MM.1S (cell line): ENCODE measurements around the gene RPL18A.

Experiments
- DNase-seq: peaks from one replicate; pipeline ENCODE4 v3.0.0-alpha.2; 2015
- H2AFZ ChIP-seq: fragments of 300-600 bp; sonication (generic); 2 replicates; pipeline ENCODE4 v1.6.0; 2016; ENCODE audit warnings: antibody characterized with exemption, low read length
- H3F3A ChIP-seq: fragments of 300-600 bp; sonication (generic); 2 replicates; pipeline ENCODE4 v1.6.1; 2016; ENCODE audit warnings: mild to moderate bottlenecking, antibody characterized with exemption, low read length, moderate library complexity, mixed read lengths; ENCODE audit not compliant: insufficient read depth
- H3K27ac ChIP-seq: fragments of 300-600 bp; sonication (generic); 2 replicates; pipeline ENCODE4 v1.5.1; 2016; ENCODE audit warnings: mild to moderate bottlenecking, low read length
- H3K27me3 ChIP-seq: fragments of 300-600 bp; sonication (generic); replicated peaks from 2 replicates; pipeline ENCODE4 v1.6.0; 2016; ENCODE audit warnings: low read length; ENCODE audit not compliant: insufficient read depth
- H3K36me3 ChIP-seq: fragments of 300-600 bp; sonication (generic); replicated peaks from 2 replicates; pipeline ENCODE4 v1.6.1; 2016; ENCODE audit warnings: mild to moderate bottlenecking, low read length, mixed read lengths; ENCODE audit not compliant: insufficient read depth
- H3K4me1 ChIP-seq: fragments of 300-600 bp; sonication (generic); 2 replicates; pipeline ENCODE4 v1.6.1; 2016; ENCODE audit warnings: low read length, mixed read lengths
- H3K4me2 ChIP-seq: fragments of 300-600 bp; sonication (generic); 2 replicates; pipeline ENCODE4 v1.6.0; 2016; ENCODE audit warnings: low read depth, low read length
- H3K4me3 ChIP-seq: fragments of 300-600 bp; sonication (generic); 2 replicates; pipeline ENCODE4 v1.5.1; 2016; ENCODE audit warnings: low read length, mixed read lengths
- H3K79me2 ChIP-seq: fragments of 300-600 bp; sonication (generic); 2 replicates; pipeline ENCODE4 v1.6.1; 2016; ENCODE audit warnings: mixed run types, low read length, mixed read lengths
- H3K9ac ChIP-seq: fragments of 300-600 bp; sonication (generic); 2 replicates; pipeline ENCODE4 v1.6.1; 2016; ENCODE audit warnings: low read length, mixed read lengths
- H3K9me2 ChIP-seq: fragments of 300-600 bp; sonication (generic); replicated peaks from 2 replicates; pipeline ENCODE4 v1.6.1; 2016; ENCODE audit warnings: mild to moderate bottlenecking, low read length, mixed read lengths; ENCODE audit not compliant: insufficient read depth
- H3K9me3 ChIP-seq: fragments of 300-600 bp; sonication (generic); replicated peaks from 2 replicates; pipeline ENCODE4 v1.6.1; 2016; ENCODE audit warnings: mild to moderate bottlenecking, low read length, mixed read lengths; ENCODE audit not compliant: insufficient read depth
- H4K20me1 ChIP-seq: fragments of 300-600 bp; sonication (generic); 2 replicates; pipeline ENCODE4 v1.6.1; 2016; ENCODE audit warnings: mild to moderate bottlenecking, low read length, moderate library complexity, mixed read lengths; ENCODE audit not compliant: insufficient read depth
- EZH2 ChIP-seq: fragments of 300-600 bp; sonication (generic); optimal IDR thresholded peaks from 2 replicates; pipeline ENCODE3; 2017; ENCODE audit warnings: low read depth, mild to moderate bottlenecking, antibody characterized with exemption, low read length, mixed read lengths
- EZH2phosphoT487 ChIP-seq: fragments of 300-600 bp; sonication (generic); IDR thresholded peaks from 2 replicates; pipeline ENCODE4 v1.6.1; 2018; ENCODE audit warnings: antibody characterized with exemption, low read length
- TF ChIP-seq, protein P1 (sequence below): fragments of 300-600 bp; sonication (generic); IDR thresholded peaks from 2 replicates; pipeline ENCODE4 v1.5.1; 2016; ENCODE audit warnings: antibody characterized with exemption, low read length, mixed read lengths

RPL18A gene

DNA sequence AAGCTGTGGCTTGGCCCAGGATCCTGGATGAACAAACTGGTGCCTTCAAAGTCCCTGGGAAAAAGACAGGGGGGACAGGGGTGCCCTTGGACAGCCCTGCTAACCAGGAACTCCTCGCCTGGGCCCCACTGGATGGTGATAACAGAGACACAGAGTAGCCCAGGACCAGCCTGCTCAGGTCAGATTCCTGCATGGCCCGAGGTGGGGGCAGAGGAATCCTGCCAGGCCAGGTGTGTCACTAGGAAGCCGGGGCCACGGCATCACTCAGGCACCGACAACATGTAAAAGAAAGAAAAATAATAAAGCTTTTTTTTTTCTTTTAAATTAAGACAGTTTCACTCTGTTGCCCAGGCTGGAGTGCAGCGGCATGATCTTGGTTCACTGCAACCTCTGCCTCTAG is 5.6 kb upstream of the RPL18A start:
- Histone ChIP-seq H3K79me2 (no peaks in the 10 kb centered on the region), H3F3A (no peaks in the 10 kb centered on the region; the same call in 1 of the 2 replicates), H4K20me1 (no peaks in the 10 kb centered on the region), H3K36me3 (no peaks in the 10 kb centered on the region), H3K9me3 (no peaks in the 10 kb centered on the region), H3K9ac (no peak overlapping the region), H3K27ac (no peak overlapping the region), H2AFZ (no peak overlapping the region), H3K27me3 (peaks cover 8% of the 10 kb centered on the region; the same call in 1 of the 2 replicates), H3K4me1 (peaks cover 11% of the 10 kb centered on the region), H3K4me3 (no peak overlapping the region), H3K4me2 (no peak overlapping the region), H3K9me2 (no peaks in the 10 kb centered on the region)
- DNase-seq: no peak
- TF ChIP-seq, protein P1, sequence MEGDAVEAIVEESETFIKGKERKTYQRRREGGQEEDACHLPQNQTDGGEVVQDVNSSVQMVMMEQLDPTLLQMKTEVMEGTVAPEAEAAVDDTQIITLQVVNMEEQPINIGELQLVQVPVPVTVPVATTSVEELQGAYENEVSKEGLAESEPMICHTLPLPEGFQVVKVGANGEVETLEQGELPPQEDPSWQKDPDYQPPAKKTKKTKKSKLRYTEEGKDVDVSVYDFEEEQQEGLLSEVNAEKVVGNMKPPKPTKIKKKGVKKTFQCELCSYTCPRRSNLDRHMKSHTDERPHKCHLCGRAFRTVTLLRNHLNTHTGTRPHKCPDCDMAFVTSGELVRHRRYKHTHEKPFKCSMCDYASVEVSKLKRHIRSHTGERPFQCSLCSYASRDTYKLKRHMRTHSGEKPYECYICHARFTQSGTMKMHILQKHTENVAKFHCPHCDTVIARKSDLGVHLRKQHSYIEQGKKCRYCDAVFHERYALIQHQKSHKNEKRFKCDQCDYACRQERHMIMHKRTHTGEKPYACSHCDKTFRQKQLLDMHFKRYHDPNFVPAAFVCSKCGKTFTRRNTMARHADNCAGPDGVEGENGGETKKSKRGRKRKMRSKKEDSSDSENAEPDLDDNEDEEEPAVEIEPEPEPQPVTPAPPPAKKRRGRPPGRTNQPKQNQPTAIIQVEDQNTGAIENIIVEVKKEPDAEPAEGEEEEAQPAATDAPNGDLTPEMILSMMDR: no peak
- no peak for TF ChIP-seq EZH2
- TF ChIP-seq EZH2phosphoT487: no peak

DNA sequence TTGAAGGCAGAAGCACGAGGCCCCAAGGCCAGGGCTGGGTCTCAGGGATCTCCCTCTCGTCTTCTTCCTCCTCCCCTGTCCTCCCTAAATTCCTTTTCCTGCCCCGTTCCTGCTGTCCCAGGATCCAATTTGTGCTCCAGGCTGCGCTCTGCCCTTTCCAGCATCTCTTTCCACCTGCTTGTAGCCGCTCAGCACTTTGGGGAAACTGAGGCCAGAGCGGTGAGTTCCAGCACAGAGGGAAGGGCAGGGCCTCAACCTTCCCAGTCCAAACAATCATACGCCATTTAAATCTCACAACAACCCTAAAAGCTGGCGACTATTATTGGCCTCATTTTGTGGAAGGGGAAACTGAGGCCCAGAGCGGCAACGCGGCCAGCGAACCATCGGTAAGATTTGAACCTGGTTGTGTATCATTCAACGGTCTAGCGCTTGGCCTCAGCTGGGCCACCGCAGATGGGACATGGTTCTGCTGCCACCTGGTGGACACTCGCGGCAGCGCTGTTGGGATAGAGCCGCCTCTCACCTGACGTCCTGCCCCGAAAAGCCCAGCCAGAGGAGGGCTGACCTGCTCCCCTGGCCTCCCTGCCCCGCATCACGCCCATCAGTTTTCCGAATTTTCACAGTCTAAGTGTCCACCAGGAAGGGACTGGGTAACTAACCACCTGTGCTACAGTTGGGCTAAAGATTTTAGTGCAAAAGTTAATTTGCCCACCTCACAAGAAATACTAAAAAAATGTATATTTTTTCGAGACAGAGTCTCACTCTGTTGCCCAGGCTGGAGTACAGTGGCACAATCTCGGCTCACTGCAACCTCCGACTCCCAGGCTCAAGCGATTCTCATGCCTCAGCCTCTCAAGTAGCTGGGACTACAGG is 4.2 kb upstream of the RPL18A start:
- Histone ChIP-seq H2AFZ (peak overlapping the region; percentile 30; the same call in 1 of the 2 replicates), H3K9ac (no peak overlapping the region), H3K4me2 (0 out of 2 replicates have a peak overlapping the region, but pooled peaks have one; percentile 33), H3K9me2 (no peaks in the 10 kb centered on the region), H3K4me1 (peaks cover 6% of the 10 kb centered on the region), H4K20me1 (peaks cover 2% of the 10 kb centered on the region; the same call in 1 of the 2 replicates), H3K79me2 (peaks cover 9% of the 10 kb centered on the region), H3K27me3 (peaks cover 8% of the 10 kb centered on the region; the same call in 1 of the 2 replicates), H3F3A (peaks cover 6% of the 10 kb centered on the region), H3K4me3 (no peak overlapping the region), H3K27ac (no peak overlapping the region), H3K36me3 (no peaks in the 10 kb centered on the region; the same call in 1 of the 2 replicates), H3K9me3 (no peaks in the 10 kb centered on the region)
- peak; percentile 77 for DNase-seq
- TF ChIP-seq EZH2phosphoT487 (no peak), EZH2 (no peak)
- TF ChIP-seq, protein P1: peak; percentile 96

DNA sequence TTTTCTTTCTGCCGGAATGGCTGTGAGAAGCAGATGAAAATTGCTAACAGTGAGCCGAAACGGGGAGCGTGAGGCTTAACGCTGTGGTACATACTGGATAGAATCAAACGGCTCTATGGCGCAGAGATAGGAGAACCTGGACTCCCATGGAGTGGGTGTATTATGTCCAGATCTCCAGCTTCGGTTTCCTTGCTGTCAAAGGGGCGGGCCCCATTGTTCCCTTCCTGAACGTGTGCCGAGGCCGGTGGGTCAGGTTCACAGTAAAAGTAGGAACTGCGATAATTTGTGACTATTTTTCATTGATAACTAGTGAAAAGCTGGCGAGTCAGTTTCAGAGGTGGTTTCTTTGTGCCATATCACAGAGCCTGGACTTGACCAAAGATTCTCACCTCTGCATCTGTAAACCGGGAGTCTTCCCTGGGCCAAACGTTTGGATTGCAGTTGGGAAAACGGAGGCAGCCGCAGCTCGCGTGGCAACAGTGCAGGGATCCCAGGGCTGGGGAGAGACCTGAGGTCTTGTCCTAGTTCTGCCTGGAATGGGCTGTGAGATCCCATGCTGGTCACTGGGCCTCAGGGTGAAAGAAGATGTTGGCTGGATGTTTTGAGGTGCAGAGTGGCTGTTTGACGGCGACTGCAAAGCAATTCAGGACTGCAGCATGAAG is 752 bp downstream of the RPL18A start:
- Histone ChIP-seq H2AFZ (0 out of 2 replicates have a peak overlapping the region, but pooled peaks have one; percentile 16), H3K4me1 (peaks cover 15% of the 10 kb centered on the region), H3K4me2 (peak overlapping the region; percentile 99), H3K4me3 (peak overlapping the region; percentile 100), H3K27me3 (peaks cover 8% of the 10 kb centered on the region; the same call in 1 of the 2 replicates), H4K20me1 (peaks cover 36% of the 10 kb centered on the region), H3K79me2 (peaks cover 29% of the 10 kb centered on the region), H3K36me3 (peaks cover 15% of the 10 kb centered on the region), H3K9ac (peak overlapping the region; percentile 98), H3K9me2 (no peaks in the 10 kb centered on the region), H3K9me3 (no peaks in the 10 kb centered on the region), H3K27ac (no peak overlapping the region; the same call in 1 of the 2 replicates), H3F3A (peaks cover 53% of the 10 kb centered on the region)
- no peak for TF ChIP-seq EZH2phosphoT487
- TF ChIP-seq, protein P1: no peak
- no peak for TF ChIP-seq EZH2
- no peak for DNase-seq
